HG02981 (cell line): ENCODE data around the gene MAP3K19.

Experiments used
- ATAC-seq: cut with Tn5 transposase; IDR thresholded peaks from one replicate; pipeline ENCODE4 v1.9.1; 2021; ENCODE audit warnings: mild to moderate bottlenecking, moderate library complexity; ENCODE audit not compliant: unreplicated experiment

MAP3K19 gene

GRCh38 chr2:134934641-134935040 is 112.6 kb downstream of the MAP3K19 start:
- ATAC-seq, result no peak

- no peak for ATAC-seq
Observed at GRCh38 chr2:134934150-134934549, 113.1 kb downstream of the MAP3K19 start.

GRCh38 chr2:134933732-134934131 is 113.5 kb downstream of the MAP3K19 start:
- ATAC-seq, result no peak

- no peak for ATAC-seq
Observed at GRCh38 chr2:134932864-134933526, 114.3 kb downstream of the MAP3K19 start.

- no peak for ATAC-seq
Observed at GRCh38 chr2:134927195-134927594, 120.1 kb downstream of the MAP3K19 start.

GRCh38 chr2:134926231-134926931 is 120.9 kb downstream of the MAP3K19 start:
- ATAC-seq, result no peak

- no peak for ATAC-seq
Observed at GRCh38 chr2:134924912-134925311, 122.3 kb downstream of the MAP3K19 start.

GRCh38 chr2:134919341-134920210 is 127.7 kb downstream of the MAP3K19 start:
- no peak for ATAC-seq

GRCh38 chr2:134918526-134919340 is 128.5 kb downstream of the MAP3K19 start, which contains the start of gene CCNT2:
Gene CCNT2, plus strand, starts transcription at chr2:134918822. Its CDS starts 33 bp downstream, at chr2:134918855.
- ATAC-seq, result peak; percentile 80

- ATAC-seq, result peak; percentile 75
Observed at GRCh38 chr2:134917888-134918525, 129.2 kb downstream of the MAP3K19 start.

- ATAC-seq, result no peak
Observed at GRCh38 chr2:134917360-134917865, 129.8 kb downstream of the MAP3K19 start.
